HG02973 (cell line): ENCODE results near the gene ZNF445.
"Not testable (repeated sequence)": the region's sequence is repeated elsewhere in the genome, so short reads cannot be mapped to it uniquely, and the experiment has no call there.

Experiments used
- ATAC-seq: cut with Tn5 transposase; IDR thresholded peaks from one replicate; pipeline ENCODE4 v1.9.1; 2021; ENCODE audit warnings: moderate library complexity; ENCODE audit not compliant: unreplicated experiment

Gene ZNF445

DNA sequence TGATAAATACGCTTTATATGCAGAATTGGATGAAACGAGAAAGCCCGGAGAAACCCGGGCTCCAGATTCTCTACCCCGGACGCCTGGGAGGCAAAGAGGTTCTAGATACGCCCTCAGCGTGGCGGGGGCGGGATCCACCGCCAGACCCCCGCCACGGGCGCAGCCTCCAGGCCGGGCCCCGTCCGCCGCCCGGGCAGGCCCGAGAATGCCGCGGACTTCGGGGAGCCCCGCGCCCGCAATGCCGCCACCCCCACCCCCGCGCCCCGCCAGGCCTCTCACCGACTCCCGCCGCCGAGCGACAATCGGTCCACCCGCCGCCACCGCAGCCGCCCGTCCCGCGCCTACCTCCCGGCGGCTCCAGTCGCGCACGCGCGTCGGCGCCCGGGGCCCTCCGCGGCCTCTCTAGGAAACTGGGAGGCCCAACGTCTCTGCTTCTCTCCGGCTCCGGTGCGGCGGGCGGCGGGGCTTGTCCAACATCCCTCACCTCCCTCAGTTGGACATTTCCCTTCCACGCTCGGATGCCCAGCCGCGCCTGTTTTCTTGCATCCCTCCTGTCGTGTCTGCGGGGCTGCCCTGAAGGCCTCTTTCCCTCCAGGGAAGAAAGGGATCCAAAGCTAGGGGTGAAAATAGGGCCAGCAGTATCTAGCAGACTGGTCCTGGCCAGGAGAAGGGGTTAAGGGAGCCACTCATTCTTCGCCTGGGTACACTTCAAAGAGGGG, at the start of gene ZNF445:
ZNF445 (minus strand) TSS at position 359 of the 719 bp plus-strand sequence. CDS start 22,121 bp downstream, outside the sequence.
- ATAC-seq: peak; percentile 79

DNA sequence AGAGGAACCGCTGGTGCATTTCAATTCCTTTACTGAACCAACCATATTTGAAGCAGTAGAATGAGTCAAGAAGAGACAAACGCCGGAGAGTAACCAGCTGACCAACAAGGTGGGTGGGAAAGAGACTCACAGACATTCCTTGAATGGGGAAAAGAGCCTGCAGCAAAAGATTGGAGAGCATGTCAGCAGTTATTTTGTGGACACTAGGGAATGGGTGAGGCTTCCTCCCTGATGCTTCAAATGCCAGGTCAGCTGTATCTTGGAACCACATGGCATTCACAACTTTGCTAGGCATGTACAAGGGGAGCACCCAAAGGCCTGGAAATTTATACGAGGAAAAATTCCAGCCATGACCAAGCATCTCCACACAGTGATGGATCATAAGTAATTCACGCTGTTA, 47.6 kb upstream of the ZNF445 start:
- no peak for ATAC-seq

DNA sequence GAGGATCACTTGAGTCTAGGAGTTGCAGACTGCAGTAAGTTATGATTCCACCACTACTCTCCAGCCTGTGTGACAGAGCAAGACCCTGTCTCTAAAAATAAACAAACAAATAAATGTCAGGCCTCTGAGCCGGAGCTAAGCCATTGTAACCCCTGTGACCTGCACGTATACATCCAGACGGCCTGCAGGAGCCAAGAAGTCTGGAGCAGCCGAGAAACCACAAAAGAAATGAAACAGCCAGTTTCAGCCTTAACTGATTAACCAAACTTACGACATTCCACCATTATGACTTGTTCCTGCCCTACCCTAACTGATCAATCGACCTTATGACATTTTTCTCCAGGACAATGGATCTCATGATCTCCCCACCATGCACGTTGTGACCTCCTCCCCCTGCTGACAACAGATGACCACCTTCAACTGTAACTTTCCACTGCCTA, 45.0 kb upstream of the ZNF445 start:
- ATAC-seq: no peak

DNA sequence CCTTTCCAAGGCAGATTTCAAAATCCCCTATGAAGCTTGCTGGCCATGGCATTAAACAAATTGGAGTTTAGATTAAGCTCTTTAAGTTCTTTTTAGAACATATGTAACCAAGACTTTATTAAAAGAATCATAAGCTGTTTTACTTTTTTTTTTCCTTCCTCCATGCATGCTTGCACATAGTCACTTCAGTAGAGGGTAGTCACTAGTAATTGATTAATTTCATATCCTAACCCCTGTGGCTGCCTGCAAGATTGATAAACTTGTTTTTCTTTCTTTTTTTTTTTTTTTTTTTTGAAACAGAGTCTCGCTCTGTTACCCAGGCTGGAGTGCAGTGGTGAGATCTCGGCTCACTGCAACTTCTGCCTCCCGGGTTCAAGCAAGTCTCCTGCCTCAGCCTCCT, 44.3 kb upstream of the ZNF445 start:
- no peak for ATAC-seq

DNA sequence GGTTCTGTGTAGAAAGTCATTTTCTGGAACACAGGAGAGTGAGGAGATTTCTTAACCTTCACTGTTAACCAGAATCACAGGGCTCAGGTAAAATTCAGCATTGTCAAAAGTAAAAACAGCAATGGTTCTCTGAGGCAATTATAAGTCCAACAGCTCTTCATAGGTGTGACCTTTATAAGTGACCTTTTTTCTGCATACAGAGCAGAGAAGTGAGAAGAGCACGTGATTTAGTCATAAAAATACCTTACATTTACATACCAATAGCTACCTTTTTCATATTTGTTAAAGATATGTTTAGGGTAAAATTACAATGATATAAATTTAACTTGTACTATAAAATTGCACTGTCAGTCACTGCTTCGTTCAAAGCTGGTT, 41.3 kb upstream of the ZNF445 start:
- ATAC-seq: no peak

DNA sequence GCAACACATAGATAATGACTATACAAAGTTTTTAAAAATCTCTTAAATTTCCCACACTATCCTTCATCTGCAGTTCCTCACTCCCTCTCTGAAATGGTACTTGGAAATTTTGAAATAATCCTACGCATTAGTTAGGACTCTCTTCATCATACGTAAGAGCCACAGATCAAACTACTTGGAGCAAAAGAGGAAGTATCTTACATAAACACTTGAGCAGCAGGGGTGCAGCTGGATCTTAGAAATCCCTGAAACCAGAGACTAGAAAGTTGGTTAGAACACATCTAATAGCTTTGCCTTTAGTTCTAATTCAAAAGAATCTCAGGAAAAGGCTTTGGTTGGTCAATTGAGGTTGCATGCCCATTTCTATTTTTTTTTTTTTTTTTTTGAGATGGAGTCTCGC, 38.8 kb upstream of the ZNF445 start:
- ATAC-seq: no peak

DNA sequence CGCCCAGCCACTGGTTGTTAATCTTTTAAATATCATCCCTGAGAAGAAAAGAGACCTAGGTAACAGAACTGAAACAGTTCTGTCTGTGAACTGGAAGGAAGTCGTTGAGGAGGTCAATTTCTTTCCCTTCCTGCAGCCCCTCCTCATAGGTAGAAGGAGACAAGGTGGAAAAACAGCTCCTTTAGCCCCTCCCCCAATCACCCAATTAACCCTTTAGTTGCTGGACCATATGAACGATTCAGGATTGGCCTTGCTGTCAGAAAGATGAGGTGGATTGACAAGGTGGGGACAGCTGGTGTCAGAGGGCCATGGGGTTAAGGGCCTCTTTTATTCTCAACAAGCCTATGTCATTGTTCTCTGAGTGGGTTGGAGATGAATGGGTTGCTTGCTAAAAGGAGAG, 36.0 kb upstream of the ZNF445 start:
- no peak for ATAC-seq

DNA sequence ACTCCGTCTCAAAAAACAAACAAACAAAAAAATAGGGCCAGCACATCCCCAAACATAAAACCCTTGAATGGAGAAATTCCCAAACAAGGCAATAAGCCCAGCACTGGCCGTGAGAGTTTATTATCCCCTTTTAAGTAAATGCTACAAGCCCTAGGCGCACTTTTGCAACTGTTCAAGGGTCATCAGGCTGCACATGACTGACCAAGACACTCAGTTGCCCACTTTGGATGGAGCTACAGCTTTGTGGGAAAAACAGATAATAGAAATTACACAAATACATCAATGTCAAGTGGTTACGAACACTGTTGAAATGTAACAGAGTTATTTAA, 33.7 kb upstream of the ZNF445 start:
- no peak for ATAC-seq

DNA sequence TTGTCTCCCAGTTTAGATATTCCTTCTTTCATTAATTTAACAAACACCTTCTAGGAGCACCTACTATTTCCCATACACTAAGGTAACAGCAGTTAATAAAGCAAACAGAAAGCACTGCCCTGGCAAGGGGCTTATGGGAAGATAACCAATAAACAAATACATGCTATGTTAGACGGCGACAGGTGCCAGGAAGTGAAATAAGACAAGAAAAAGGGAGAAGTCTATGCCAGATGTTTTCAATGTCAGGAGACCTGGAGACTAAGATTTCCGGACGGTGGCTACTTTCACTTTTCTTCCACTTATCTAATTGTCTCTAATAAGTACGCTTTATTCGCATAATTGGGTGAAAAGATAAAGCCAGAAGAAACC, 32.5 kb upstream of the ZNF445 start:
- peak; percentile 29 for ATAC-seq

DNA sequence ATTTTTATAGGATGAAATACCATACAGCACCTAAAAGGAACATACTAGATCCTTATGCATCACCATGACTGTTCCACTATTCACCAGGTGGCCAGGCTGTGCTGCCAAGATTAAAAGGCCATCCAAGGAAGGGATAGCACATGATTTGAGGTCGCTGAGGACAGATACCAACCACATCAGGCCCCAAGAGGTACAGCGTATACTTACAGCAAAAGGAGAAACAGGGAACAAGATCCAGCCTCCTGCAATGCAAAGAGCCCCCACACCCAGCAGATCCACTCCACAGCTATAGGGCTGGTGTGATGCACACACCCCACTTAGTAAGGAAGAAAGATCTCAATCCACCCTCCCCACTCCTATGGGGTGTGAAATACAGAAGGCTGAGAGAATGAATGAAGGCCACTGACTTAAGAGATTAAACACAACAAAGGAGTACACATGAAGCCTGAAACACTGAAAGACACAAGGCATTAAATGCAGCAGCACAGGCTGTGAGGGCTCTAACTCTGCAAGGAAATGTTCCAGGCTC, 32.0 kb upstream of the ZNF445 start:
- no peak for ATAC-seq

DNA sequence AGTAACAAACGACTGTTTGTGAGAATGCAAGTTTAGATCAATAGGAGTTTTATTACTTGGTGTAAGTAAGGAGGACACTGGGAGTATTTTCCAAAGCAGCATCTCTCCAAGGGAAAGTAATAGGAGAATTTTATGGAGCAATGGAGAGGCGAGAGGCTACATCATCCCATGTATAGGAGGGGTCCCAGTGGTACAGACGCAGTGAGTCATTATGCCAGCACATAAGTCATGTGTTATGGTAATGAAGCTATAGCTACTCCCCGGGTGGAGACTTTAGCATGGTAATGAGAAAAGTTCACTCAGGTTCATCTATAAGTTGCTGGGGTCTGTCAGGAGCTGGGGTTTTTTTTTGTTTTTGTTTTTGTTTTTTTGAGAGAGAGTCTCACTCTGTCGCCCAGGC, 29.5 kb upstream of the ZNF445 start:
- no peak for ATAC-seq

DNA sequence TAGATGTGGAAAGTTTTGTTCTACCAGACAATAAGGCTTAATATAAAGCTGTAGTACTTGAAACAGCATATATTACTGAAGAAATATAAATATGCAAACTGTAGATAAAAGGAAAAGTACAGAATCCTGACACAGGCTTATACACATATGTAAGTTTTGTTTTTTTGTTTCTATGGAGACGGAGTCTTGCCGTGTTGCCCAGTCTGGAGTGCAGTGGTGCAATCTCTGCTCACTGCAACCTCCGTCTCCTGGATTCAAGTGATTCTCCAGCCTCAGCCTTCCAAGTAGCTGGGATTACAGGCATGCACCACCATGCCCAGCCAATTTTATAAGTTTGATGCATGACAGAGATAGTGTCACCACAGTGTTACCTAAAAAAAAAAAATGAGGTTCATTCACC, 29.1 kb upstream of the ZNF445 start:
- ATAC-seq: no peak

DNA sequence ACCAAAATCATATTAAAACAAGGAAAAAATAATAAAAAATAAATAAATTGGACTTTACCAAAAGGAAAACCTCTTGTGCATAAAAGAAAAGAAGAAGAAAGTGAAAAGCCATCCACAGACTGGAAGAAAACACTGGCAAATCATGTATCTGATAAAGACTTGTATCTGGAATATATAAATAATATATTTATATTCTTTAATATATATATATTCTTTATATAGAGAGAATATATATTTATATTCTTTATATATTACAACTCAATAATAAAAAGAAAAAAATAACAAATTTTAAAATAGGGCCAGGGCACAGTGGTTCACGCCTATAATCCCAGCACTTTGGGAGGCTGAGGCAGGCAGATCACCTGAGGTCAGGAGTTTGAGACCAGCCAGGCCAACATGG, 27.1 kb upstream of the ZNF445 start:
- no peak for ATAC-seq

DNA sequence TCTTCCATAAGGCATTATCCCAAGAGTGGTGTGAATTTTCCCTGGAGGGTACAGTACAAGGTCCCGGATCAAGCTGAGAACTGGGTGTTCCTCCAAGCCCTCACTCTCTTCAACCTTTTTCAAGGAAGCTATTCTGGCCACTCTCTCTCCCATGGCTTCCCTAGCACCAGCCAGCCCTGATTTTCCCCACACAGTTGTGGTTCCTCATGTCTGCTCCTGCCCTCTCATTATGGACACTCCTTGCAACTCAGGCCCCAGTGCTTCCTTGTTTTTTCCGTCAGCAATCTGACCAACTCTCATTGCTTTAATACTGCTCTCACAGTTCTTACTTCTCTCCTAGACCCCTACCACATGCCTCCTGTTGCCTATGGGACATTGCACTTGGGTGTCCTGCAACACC, 25.7 kb upstream of the ZNF445 start:
- not testable (repeated sequence) for ATAC-seq

DNA sequence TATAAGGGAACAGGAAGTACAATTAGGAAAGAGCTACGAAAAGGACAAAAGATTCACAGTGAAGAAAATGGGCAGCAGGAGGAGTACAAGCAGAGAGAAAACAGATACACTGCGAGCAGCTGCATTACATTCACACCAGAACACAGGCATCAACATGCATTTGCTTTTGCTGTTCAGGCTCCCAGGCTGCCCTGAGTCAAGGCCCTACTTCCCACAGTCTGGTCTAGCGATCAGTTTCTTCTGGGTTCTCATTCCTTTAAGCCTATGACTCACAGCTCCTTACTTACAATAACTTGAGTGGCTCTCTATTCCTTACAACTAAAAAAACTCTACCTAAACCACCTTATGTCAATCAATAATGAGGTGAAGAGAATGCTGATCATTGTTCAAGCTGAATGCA, 24.5 kb upstream of the ZNF445 start:
- ATAC-seq: no peak

DNA sequence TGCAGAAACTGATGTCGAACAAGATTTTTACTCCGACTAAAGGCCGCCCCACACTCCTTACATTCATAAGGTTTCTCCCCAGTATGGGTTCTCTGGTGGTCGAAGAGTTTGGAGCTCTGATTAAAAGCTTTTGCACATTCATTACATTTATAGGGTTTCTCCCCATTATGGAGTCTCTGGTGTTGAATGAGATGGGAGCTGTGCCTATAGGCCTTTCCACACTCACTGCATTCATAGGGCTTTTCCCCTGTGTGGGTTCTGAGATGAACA, 22.4 kb upstream of the ZNF445 start:
- not testable (repeated sequence) for ATAC-seq

DNA sequence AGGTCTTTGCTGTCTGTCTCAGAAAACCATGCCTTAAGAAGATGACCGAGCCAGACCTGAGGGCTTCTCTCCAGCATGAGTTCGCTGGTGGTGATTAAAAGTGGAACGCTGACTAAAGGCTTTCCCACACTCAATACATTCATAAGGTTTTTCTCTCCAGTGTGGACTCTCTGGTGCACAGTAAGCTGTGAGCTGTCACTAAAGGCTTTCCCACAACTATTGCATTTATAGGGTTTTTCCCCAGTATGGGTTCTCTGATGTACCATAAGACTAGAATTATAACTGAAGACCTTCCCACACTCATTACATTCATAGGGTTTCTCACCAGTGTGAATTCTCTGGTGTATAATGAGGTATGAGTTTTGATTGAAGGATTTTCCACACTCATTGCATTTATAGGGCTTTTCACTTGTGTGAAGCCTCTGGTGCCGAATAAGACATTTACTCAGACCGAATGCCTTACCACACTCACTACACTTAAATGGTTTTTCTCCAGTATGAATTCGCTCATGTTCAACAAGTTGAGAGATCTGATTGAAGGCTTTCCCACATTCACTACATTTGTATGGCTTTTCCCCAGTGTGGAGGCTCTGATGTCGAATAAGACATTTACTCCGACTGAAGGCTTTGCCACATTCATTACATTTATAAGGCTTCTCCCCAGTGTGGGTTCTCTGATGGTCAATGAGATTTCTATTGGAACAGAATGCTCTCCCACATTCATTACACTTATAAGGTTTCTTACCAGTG, 21.9 kb upstream of the ZNF445 start:
- ATAC-seq: no peak

DNA sequence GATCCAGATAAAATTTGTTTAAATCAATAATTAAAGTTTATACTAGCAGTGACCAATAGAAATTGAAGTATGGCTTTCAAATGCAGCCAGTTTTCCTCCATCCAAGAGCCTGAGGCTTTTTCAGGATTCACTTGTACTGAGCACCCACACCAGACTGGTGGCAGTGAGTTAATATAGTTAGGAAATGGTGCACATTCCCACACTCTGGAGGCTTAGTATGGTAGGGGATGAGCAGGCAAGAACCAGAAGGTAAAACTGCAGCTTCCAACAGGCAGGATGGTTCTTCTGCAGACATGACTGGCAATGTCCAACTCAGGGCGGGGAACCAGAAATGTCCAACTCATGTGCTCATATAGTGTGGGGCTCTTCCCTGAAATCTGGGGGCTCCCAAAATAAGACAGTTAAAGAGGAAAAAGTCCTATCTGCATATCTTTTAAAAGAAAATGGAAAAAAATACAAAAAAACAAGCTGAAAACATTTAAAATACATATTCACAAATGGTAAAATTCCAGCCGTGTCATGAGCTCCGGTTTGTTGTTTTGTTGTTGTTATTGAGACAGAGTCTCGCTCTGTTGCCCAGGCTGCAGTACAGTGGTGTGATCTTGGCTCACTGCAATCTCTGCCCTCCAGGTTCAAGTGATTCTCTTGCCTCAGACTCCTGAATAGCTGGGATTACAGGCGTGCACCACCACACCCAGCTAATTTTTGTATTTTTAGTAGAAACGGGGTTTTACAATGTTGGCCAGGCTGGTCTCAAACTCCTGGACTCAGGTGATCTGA, 18.4 kb upstream of the ZNF445 start:
- no peak for ATAC-seq

DNA sequence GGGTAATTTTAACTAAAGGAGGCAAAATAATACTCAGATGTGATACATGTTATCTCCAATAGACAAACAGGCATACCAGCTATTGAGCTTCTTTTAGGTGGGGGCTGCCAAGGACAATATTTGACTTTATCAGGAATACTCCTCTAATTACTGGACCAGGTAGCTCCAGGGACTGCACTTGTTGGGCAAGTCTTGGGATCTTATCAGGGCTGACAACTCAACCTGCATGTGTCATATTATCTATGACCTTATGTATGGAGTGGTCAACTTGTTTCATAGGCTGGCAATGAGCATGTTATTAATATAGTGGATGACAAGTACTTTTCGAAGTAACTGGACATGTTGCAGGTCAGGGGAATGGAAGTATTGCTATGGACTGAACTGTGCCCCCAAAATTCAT, 15.0 kb upstream of the ZNF445 start:
- ATAC-seq: no peak

DNA sequence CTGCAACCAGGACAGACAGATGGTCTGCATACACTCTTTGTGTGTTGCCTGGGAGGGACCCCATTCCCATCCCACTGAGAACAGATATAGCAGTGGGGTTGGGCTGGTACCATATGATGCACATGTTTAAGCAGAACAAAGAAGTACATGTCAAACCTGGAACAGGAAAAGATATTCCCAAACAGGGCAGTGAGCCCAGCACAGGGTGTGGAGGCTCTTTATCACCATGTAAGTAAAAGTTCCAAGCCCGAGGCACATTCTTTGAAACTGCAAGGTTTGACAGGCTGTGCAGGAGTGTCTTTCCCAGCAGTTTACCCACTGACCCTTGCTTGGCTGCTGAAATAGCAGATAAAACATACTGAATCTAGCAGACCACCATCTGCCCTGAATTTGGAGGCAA, 5.3 kb upstream of the ZNF445 start:
- no peak for ATAC-seq

DNA sequence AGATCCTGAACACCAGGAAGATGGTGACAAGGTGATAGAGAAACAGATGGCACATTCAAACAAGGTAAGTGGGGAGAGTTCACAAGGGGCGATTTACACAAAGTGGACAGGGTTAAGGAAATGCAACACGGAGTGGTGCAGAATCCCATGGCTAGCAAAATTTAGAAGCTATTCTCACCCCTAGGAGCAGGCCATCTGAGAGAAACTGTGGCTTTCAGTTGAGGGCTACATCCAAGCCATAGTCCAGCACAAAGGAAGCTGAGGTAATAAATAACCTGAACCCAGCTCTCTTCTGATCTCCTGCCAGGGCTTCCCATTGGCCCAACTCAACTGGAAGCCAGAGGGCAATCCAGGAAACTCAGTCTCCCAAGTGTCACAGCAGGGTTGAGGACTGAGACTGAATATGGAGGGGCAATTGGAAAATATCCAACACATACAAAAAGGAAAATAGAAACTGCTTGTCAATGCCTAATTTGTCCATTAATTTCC, 1.2 kb upstream of the ZNF445 start:
- ATAC-seq: no peak

DNA sequence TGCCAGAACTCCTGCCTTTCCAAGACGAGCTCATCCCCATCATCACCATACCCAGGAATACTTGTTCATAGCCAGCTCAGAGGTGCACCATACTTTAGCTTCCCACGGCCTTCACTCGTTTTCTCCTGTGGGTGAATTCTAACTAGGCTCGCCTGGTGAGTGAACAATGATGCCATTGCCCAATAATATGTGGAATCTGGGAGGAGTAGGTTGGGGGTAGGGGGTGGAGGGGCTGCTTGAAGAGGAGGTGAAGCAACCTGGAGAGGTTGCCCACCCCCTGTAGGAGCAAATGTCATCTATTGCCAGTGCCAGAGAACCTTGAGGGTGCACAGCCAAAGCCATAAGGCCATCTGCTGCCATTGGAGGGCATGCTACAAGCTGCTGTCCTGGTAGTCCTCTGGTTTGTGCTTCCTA, 592 bp upstream of the ZNF445 start:
- ATAC-seq: no peak
